ENCODE data around the gene ICOS. TPM values are rescaled to one million over a fixed set of nuclear protein-coding genes. Genes with fewer than 3 reads are reported as not detected.
"Not testable (repeated sequence)": the region's sequence is repeated elsewhere in the genome, so short reads cannot be mapped to it uniquely, and the experiment has no call there.

The ICOS gene
- total RNA-seq, 3 donors from 2014 or later, result 0.36 to 0.49 (median 0.38) TPM

- H3K4me1 ChIP-seq (ENCODE audit: low read depth), result no peaks in the 10 kb centered on the region
- ATAC-seq, result no peak
- TF ChIP-seq CTCF (IDR thresholded peaks at IDR 0.05), result no peak
Measured at GRCh38 chr2:203973676-203974075, 37.1 kb downstream of the ICOS start.

GRCh38 chr2:203975912-203976311 is 39.3 kb downstream of the ICOS start:
- H3K4me3 ChIP-seq, result no peak overlapping the region
- ATAC-seq, result no peak
- H3K9me3 ChIP-seq, result no peaks in the 10 kb centered on the region
- DNase-seq, result no peak
- no peak for TF ChIP-seq CTCF (IDR thresholded peaks at IDR 0.05)
- H3K4me1 ChIP-seq (ENCODE audit: low read depth), result no peaks in the 10 kb centered on the region
- intact Hi-C loops (cut with DNase I, micrococcal nuclease), result no loop called here
- no peaks in the 10 kb centered on the region for H3K36me3 ChIP-seq (ENCODE audit: low read depth)

More at GRCh38 chr2:203973676-203974075, 37.1 kb downstream of the ICOS start:
- Histone ChIP-seq H3K9me3 (no peaks in the 10 kb centered on the region), H3K4me3 (no peak overlapping the region), H3K36me3 (ENCODE audit: low read depth) (no peaks in the 10 kb centered on the region)
- DNase-seq, result no peak
- intact Hi-C loops (cut with DNase I, micrococcal nuclease), result no loop called here

GRCh38 chr2:203982276-203982675 is 45.7 kb downstream of the ICOS start:
- Histone ChIP-seq H3K4me1 (ENCODE audit: low read depth) (no peaks in the 10 kb centered on the region), H3K36me3 (ENCODE audit: low read depth) (no peaks in the 10 kb centered on the region), H3K4me3 (no peak overlapping the region), H3K9me3 (no peaks in the 10 kb centered on the region)
- intact Hi-C loops (cut with DNase I, micrococcal nuclease), result no loop called here
- DNase-seq, result no peak
- ATAC-seq, result no peak
- no peak for TF ChIP-seq CTCF (IDR thresholded peaks at IDR 0.05)

GRCh38 chr2:203983064-203983715 is 46.6 kb downstream of the ICOS start:
- Histone ChIP-seq H3K36me3 (ENCODE audit: low read depth) (no peaks in the 10 kb centered on the region), H3K9me3 (no peaks in the 10 kb centered on the region), H3K4me3 (no peak overlapping the region), H3K4me1 (ENCODE audit: low read depth) (no peaks in the 10 kb centered on the region)
- ATAC-seq (no peak), DNase-seq (no peak)
- intact Hi-C loops (cut with DNase I, micrococcal nuclease), result no loop called here
- no peak for TF ChIP-seq CTCF (IDR thresholded peaks at IDR 0.05)

GRCh38 chr2:203985978-203986377 is 49.4 kb downstream of the ICOS start:
- ATAC-seq; H3K36me3 ChIP-seq (ENCODE audit: low read depth); DNase-seq; intact Hi-C loops (cut with DNase I, micrococcal nuclease); H3K9me3 ChIP-seq; H3K4me3 ChIP-seq; H3K4me1 ChIP-seq (ENCODE audit: low read depth): not testable (repeated sequence)

- no peaks in the 10 kb centered on the region for H3K9me3 ChIP-seq
- intact Hi-C loops (cut with DNase I, micrococcal nuclease), result no loop called here
- TF ChIP-seq CTCF (IDR thresholded peaks at IDR 0.05), result no peak
- DNase-seq (no peak), ATAC-seq (no peak)
- H3K4me3 ChIP-seq, result no peak overlapping the region
- no peaks in the 10 kb centered on the region for H3K4me1 ChIP-seq (ENCODE audit: low read depth)
- H3K36me3 ChIP-seq (ENCODE audit: low read depth), result no peaks in the 10 kb centered on the region
Measured at GRCh38 chr2:203987959-203988358, 51.4 kb downstream of the ICOS start.

All from mucosa of descending colon (tissue), 3 donors.